GM19099 (cell line): Measurements from ENCODE around the gene CACNA2D3.

ENCODE experiments used
- POLR2A ChIP-seq: IDR thresholded peaks from 3 replicates; pipeline ENCODE4 v1.6.1; 2011; ENCODE audit warnings: low read depth; ENCODE audit not compliant: insufficient read length; ENCODE audit errors: extremely low read depth

Gene CACNA2D3

GRCh38 chr3:54914180-54914579 lies 791.8 kb downstream of the CACNA2D3 start:
- TF ChIP-seq POLR2A: no peak

- TF ChIP-seq POLR2A: no peak
These were observed 792.8 kb downstream of the CACNA2D3 start for GRCh38 chr3:54915181-54915580.

GRCh38 chr3:54915976-54916375 lies 793.6 kb downstream of the CACNA2D3 start:
- no peak for TF ChIP-seq POLR2A

GRCh38 chr3:54916732-54917131 lies 794.4 kb downstream of the CACNA2D3 start:
- TF ChIP-seq POLR2A: no peak

- no peak for TF ChIP-seq POLR2A
These were observed 794.8 kb downstream of the CACNA2D3 start for GRCh38 chr3:54917174-54917573.

GRCh38 chr3:54917862-54918261 lies 795.5 kb downstream of the CACNA2D3 start:
- no peak for TF ChIP-seq POLR2A

GRCh38 chr3:54918516-54918915 lies 796.2 kb downstream of the CACNA2D3 start:
- TF ChIP-seq POLR2A: no peak

GRCh38 chr3:54928046-54928770 lies 805.9 kb downstream of the CACNA2D3 start, which contains the start of gene LRTM1:
Gene LRTM1 (minus strand): TSS chr3:54928059. CDS start chr3:54927911, 148 bp downstream.
- no peak for TF ChIP-seq POLR2A

- TF ChIP-seq POLR2A: no peak
These were observed 808.8 kb downstream of the CACNA2D3 start for GRCh38 chr3:54931182-54931581.

- no peak for TF ChIP-seq POLR2A
These were observed 810.3 kb downstream of the CACNA2D3 start for GRCh38 chr3:54932606-54933005.

GRCh38 chr3:54935869-54936268 lies 813.5 kb downstream of the CACNA2D3 start:
- no peak for TF ChIP-seq POLR2A

GRCh38 chr3:54936561-54936960 lies 814.2 kb downstream of the CACNA2D3 start:
- TF ChIP-seq POLR2A: no peak

- no peak for TF ChIP-seq POLR2A
These were observed 817.4 kb downstream of the CACNA2D3 start for GRCh38 chr3:54939557-54940300.

GRCh38 chr3:54940971-54941370 lies 818.6 kb downstream of the CACNA2D3 start:
- TF ChIP-seq POLR2A: no peak

GRCh38 chr3:54941690-54942362 lies 819.5 kb downstream of the CACNA2D3 start:
- no peak for TF ChIP-seq POLR2A

- no peak for TF ChIP-seq POLR2A
These were observed 827.2 kb downstream of the CACNA2D3 start for GRCh38 chr3:54949491-54950044.

- TF ChIP-seq POLR2A: no peak
These were observed 828.1 kb downstream of the CACNA2D3 start for GRCh38 chr3:54950391-54951003.
